Adipose tissue (tissue), 3 donors: ENCODE measurements around the gene ATP9A. TPM values are rescaled to one million over a fixed set of nuclear protein-coding genes. Genes with fewer than 3 reads are reported as not detected.
"Not testable (repeated sequence)": the region's sequence is repeated elsewhere in the genome, so short reads cannot be mapped to it uniquely, and the experiment has no call there.

ENCODE experiments used
- H3K27ac ChIP-seq: one replicate; pipeline ENCODE4 v1.5.1; 2013; ENCODE audit warnings: low read depth, low read length
- WGBS, 3 donors: extraction: QIAGEN DNeasy Blood & Tissue Kit; methylation state at CpG; one replicate each; pipeline ENCODE4 v1.1.7; 2013; 5-methylcytosine and 5-hydroxymethylcytosine counted together
- polyA plus RNA-seq, 3 donors: library from polyadenylated mRNA; stranded (reverse); fragments of 200-250 nt; gene quantifications; one replicate each; pipeline ENCODE4 v1.2.3, GENCODE V29; 2013
- donor health status: healthy with polysubstance abuse.
- donor health status: Bipolar disorder and iron deficiency.
- donor health status: healthy.

The ATP9A gene
- polyA plus RNA-seq, 3 donors = 10.1 to 38.0 (median 10.4) TPM

GRCh38 chr20:51738877-51739447 is 29.2 kb downstream of the ATP9A start:
- H3K27ac ChIP-seq = no peak overlapping the region
- WGBS, 3 donors = 91 to 96% (median 96%) methylated on average over 12 of the region's 12 CpGs

- H3K27ac ChIP-seq = not testable (repeated sequence)
- WGBS, 3 donors = 94 to 97% (median 96%) methylated on average over 15 of the region's 15 CpGs
Observed at GRCh38 chr20:51738261-51738660, 29.9 kb downstream of the ATP9A start.

GRCh38 chr20:51736947-51737346 is 31.2 kb downstream of the ATP9A start:
- H3K27ac ChIP-seq = no peak overlapping the region
- 72 to 73% (median 73%) methylated on average over 5 of the region's 5 CpGs for WGBS, 3 donors

GRCh38 chr20:51735728-51736600 is 32.2 kb downstream of the ATP9A start:
- WGBS, 3 donors = 71 to 85% (median 83%) methylated on average over 11 of the region's 11 CpGs
- no peak overlapping the region for H3K27ac ChIP-seq

GRCh38 chr20:51734876-51735720 is 33.1 kb downstream of the ATP9A start:
- WGBS, 3 donors = 60 to 67% (median 60%) methylated on average over 13 of the region's 13 CpGs

GRCh38 chr20:51733070-51733469 is 35.1 kb downstream of the ATP9A start:
- 89 to 99% (median 97%) methylated on average over 3 of the region's 3 CpGs for WGBS, 3 donors
- H3K27ac ChIP-seq = no peak overlapping the region

More at GRCh38 chr20:51734876-51735720, 33.1 kb downstream of the ATP9A start:
- H3K27ac ChIP-seq = no peak overlapping the region

- 61 to 75% (median 64%) methylated on average over 12 of the region's 12 CpGs for WGBS, 3 donors
- H3K27ac ChIP-seq = no peak overlapping the region
Observed at GRCh38 chr20:51732096-51732791, 35.9 kb downstream of the ATP9A start.

GRCh38 chr20:51731731-51732095 is 36.5 kb downstream of the ATP9A start:
- no peak overlapping the region for H3K27ac ChIP-seq
- 22 to 28% (median 23%) methylated on average over 7 of the region's 7 CpGs for WGBS, 3 donors

- no peak overlapping the region for H3K27ac ChIP-seq
- WGBS, 3 donors = 93 to 95% (median 94%) methylated on average over 13 of the region's 13 CpGs
Observed at GRCh38 chr20:51729771-51730170, 38.4 kb downstream of the ATP9A start.

- no peak overlapping the region for H3K27ac ChIP-seq
- WGBS, 3 donors = 32 to 84% (median 82%) methylated on average over 1 of the region's 1 CpG
Observed at GRCh38 chr20:51728737-51729136, 39.5 kb downstream of the ATP9A start.

- 90 to 96% (median 93%) methylated on average over 5 of the region's 5 CpGs for WGBS, 3 donors
- no peak overlapping the region for H3K27ac ChIP-seq
Observed at GRCh38 chr20:51727872-51728271, 40.3 kb downstream of the ATP9A start.

GRCh38 chr20:51725584-51726176 is 42.5 kb downstream of the ATP9A start:
- WGBS, 3 donors = 88 to 96% (median 95%) methylated on average over 13 of the region's 13 CpGs
- H3K27ac ChIP-seq = no peak overlapping the region

GRCh38 chr20:51723026-51723425 is 45.2 kb downstream of the ATP9A start:
- H3K27ac ChIP-seq = not testable (repeated sequence)
- 82 to 93% (median 90%) methylated on average over 2 of the region's 2 CpGs for WGBS, 3 donors

GRCh38 chr20:51722246-51722645 is 45.9 kb downstream of the ATP9A start:
- WGBS, 3 donors = 88 to 94% (median 92%) methylated on average over 4 of the region's 4 CpGs
- not testable (repeated sequence) for H3K27ac ChIP-seq

- WGBS, 3 donors = 80 to 92% (median 89%) methylated on average over 8 of the region's 8 CpGs
- no peak overlapping the region for H3K27ac ChIP-seq
Observed at GRCh38 chr20:51720854-51721253, 47.3 kb downstream of the ATP9A start.

GRCh38 chr20:51720384-51720783 is 47.8 kb downstream of the ATP9A start:
- WGBS, 3 donors = 89 to 92% (median 91%) methylated on average over 9 of the region's 9 CpGs
- no peak overlapping the region for H3K27ac ChIP-seq

- WGBS, 3 donors = 79 to 83% (median 81%) methylated on average over 1 of the region's 1 CpG
- H3K27ac ChIP-seq = no peak overlapping the region
Observed at GRCh38 chr20:51715856-51716185, 52.4 kb downstream of the ATP9A start.

GRCh38 chr20:51715163-51715855 is 52.9 kb downstream of the ATP9A start:
- H3K27ac ChIP-seq = no peak overlapping the region

More at GRCh38 chr20:51715163-51715855, 52.9 kb downstream of the ATP9A start:
- 66 to 79% (median 77%) methylated on average over 10 of the region's 10 CpGs for WGBS, 3 donors
